Keratinocyte (primary cell): ENCODE results near the gene ZNF490. TPM values are rescaled to one million over a fixed set of nuclear protein-coding genes. Genes with fewer than 3 reads are reported as not detected.

Experiments used
- DNase-seq: peaks from one replicate; pipeline ENCODE4 v3.0.0-alpha.2; 2011; ENCODE audit warnings: low read depth, missing footprints, low spot score
- FAIRE-seq: peaks from 2 replicates; lab custom pipeline; 2011; peaks lifted over from hg19 to GRCh38; lab: Jason Lieb, UNC
- H2AFZ ChIP-seq: 2 replicates; pipeline ENCODE4 v1.6.0; 2012; ENCODE audit warnings: low read length, control low read depth, inconsistent platforms; ENCODE audit not compliant: control insufficient read depth
- H3K27ac ChIP-seq: 2 replicates; pipeline ENCODE4 v1.5.1; 2011; ENCODE audit warnings: low read length; ENCODE audit not compliant: control insufficient read depth, insufficient read depth
- H3K27me3 ChIP-seq: 3 replicates; pipeline ENCODE4 v1.6.0; 2011; ENCODE audit warnings: low read length; ENCODE audit not compliant: control insufficient read depth, insufficient read depth; ENCODE audit errors: extremely low read depth
- H3K36me3 ChIP-seq, 2 experiments: 2 replicates in 1 of 2; 3 replicates in 1 of 2; pipeline ENCODE4 v1.5.1; 2011; ENCODE audit warnings: low read length in 2 of 2, mild to moderate bottlenecking in 1 of 2; ENCODE audit not compliant: control insufficient read depth in 2 of 2, insufficient read depth in 2 of 2; ENCODE audit errors: extremely low read depth in 1 of 2
- H3K4me1 ChIP-seq: 3 replicates; pipeline ENCODE4 v1.5.1; 2011; ENCODE audit warnings: low read length; ENCODE audit not compliant: control insufficient read depth, insufficient read depth; ENCODE audit errors: extremely low read depth
- H3K4me2 ChIP-seq: 3 replicates; pipeline ENCODE4 v1.6.0; 2011; ENCODE audit warnings: low read depth, low read length; ENCODE audit not compliant: control insufficient read depth, insufficient read depth; ENCODE audit errors: extremely low read depth
- H3K4me3 ChIP-seq, 3 experiments: fragments of 200-600 bp in 1 of 3; sonication (generic) in 1 of 3; 2 replicates in 2 of 3; 3 replicates in 1 of 3; pipeline ENCODE4 v1.5.1; 2011 to 2016; ENCODE audit warnings: low read length in 3 of 3, mild to moderate bottlenecking in 3 of 3, control low read depth in 2 of 3, inconsistent platforms in 1 of 3, low read depth in 1 of 3, mixed read lengths in 1 of 3, mixed run types in 1 of 3, moderate library complexity in 1 of 3; ENCODE audit not compliant: control insufficient read depth in 2 of 3, insufficient read depth in 2 of 3; ENCODE audit errors: extremely low read depth in 1 of 3
- H3K79me2 ChIP-seq: 2 replicates; pipeline ENCODE4 v1.6.0; 2012; ENCODE audit warnings: low read length; ENCODE audit not compliant: control insufficient read depth, insufficient read depth
- H3K9ac ChIP-seq: 3 replicates; pipeline ENCODE4 v1.6.0; 2011; ENCODE audit warnings: low read length; ENCODE audit not compliant: control insufficient read depth, insufficient read depth; ENCODE audit errors: extremely low read depth
- H3K9me1 ChIP-seq: 3 replicates; pipeline ENCODE4 v1.6.0; 2011; ENCODE audit warnings: low read length; ENCODE audit not compliant: control insufficient read depth, insufficient read depth; ENCODE audit errors: extremely low read depth
- H3K9me3 ChIP-seq: 2 replicates; pipeline ENCODE4 v1.5.1; 2012; ENCODE audit warnings: low read depth, low read length; ENCODE audit not compliant: control insufficient read depth
- H4K20me1 ChIP-seq: 3 replicates; pipeline ENCODE4 v1.6.0; 2011; ENCODE audit warnings: low read length; ENCODE audit not compliant: control insufficient read depth, insufficient read depth; ENCODE audit errors: extremely low read depth
- EZH2 ChIP-seq: IDR thresholded peaks from one replicate; pipeline ENCODE4 v1.6.1; 2012; ENCODE audit warnings: inconsistent platforms, mild to moderate bottlenecking, low read length, moderate library complexity
- dilution Hi-C: fragments of 300-500 bp; cut with MboI; formaldehyde crosslinking; loops from one replicate; pipeline ENCODE4 v1.7.0; 2020; ENCODE audit warnings: low sequenced_read_pairs; ENCODE audit not compliant: extremely low pct_ligation_motif_present
- polyA plus RNA-seq, 5 experiments: library from polyadenylated mRNA; depleted of rRNA in 3 of 5; stranded (reverse) in 3 of 5; stranded (forward) in 1 of 5; unstranded in 1 of 5; fragments of >200 nt; gene quantifications; 1 replicate in 1 of 5; 2 replicates in 3 of 5; 3 replicates in 1 of 5; pipeline versions ENCODE4 v1.2.1 to v1.2.3, GENCODE V29; 2011 to 2012; ENCODE audit warnings: missing spikeins in 2 of 5, low read depth in 1 of 5, low replicate concordance in 1 of 5
- TF ChIP-seq, protein P1 (sequence below), 3 experiments: IDR thresholded peaks in 1 of 3; conservative IDR thresholded peaks in 1 of 3; optimal IDR thresholded peaks in 1 of 3; 2 replicates in 2 of 3; 3 replicates in 1 of 3; pipeline versions ENCODE3 to v1.5.1; 2011; ENCODE audit warnings: low read length in 3 of 3, mild to moderate bottlenecking in 3 of 3, moderate library complexity in 2 of 3, control low read depth in 1 of 3, inconsistent platforms in 1 of 3; ENCODE audit not compliant: insufficient read depth in 2 of 3; ENCODE audit errors: extremely low read depth in 1 of 3

The ZNF490 gene
- polyA plus RNA-seq, 1 donor (not counting 4 experiments of a cell fraction or from before 2014, with no cell fraction given) = 3.2 TPM

DNA sequence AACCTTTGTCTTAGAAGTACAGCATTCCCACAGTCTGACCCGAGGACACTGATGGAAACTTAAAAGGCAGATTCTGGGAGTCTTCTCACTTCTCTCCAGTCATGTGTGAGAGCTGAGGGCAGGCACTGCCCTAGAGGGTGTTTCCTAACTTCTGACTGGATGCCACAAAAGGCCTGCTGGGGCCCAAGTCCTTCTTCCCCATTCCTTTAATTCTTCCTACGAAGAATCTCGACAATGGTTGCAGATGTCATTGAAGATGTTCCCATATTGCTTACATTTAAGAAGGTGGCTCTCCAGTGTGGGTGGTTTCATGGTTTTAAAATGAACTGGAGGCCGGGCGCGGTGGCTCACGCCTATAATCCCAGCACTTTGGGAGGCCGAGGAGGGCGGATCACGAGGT lies 32.0 kb downstream of the ZNF490 start:
- H3K9me3 ChIP-seq = peaks cover 12% of the 10 kb centered on the region
- H3K27ac ChIP-seq = no peak overlapping the region
- H3K9ac ChIP-seq = no peak overlapping the region
- TF ChIP-seq, protein P1, sequence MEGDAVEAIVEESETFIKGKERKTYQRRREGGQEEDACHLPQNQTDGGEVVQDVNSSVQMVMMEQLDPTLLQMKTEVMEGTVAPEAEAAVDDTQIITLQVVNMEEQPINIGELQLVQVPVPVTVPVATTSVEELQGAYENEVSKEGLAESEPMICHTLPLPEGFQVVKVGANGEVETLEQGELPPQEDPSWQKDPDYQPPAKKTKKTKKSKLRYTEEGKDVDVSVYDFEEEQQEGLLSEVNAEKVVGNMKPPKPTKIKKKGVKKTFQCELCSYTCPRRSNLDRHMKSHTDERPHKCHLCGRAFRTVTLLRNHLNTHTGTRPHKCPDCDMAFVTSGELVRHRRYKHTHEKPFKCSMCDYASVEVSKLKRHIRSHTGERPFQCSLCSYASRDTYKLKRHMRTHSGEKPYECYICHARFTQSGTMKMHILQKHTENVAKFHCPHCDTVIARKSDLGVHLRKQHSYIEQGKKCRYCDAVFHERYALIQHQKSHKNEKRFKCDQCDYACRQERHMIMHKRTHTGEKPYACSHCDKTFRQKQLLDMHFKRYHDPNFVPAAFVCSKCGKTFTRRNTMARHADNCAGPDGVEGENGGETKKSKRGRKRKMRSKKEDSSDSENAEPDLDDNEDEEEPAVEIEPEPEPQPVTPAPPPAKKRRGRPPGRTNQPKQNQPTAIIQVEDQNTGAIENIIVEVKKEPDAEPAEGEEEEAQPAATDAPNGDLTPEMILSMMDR (optimal IDR thresholded peaks at IDR 0.05 in 1 of 3, IDR thresholded peaks at IDR 0.05 in 1 of 3, conservative IDR thresholded peaks at IDR 0.05 in 1 of 3; ENCODE audit: extremely low read depth in 1 of 3, insufficient read depth in 2 of 3, low read length in 3 of 3) = no peak
- no peak for TF ChIP-seq EZH2
- FAIRE-seq (no peak), DNase-seq (no peak)
- no peaks in the 10 kb centered on the region for H4K20me1 ChIP-seq
- no peak overlapping the region for H3K4me3 ChIP-seq
- H3K4me2 ChIP-seq = no peak overlapping the region
- dilution Hi-C loops = no loop called here
- H3K79me2 ChIP-seq = no peaks in the 10 kb centered on the region
- no peak overlapping the region for H2AFZ ChIP-seq
- H3K4me1 ChIP-seq = no peaks in the 10 kb centered on the region
- no peaks in the 10 kb centered on the region for H3K9me1 ChIP-seq
- H3K27me3 ChIP-seq = no peaks in the 10 kb centered on the region
- H3K36me3 ChIP-seq = peaks cover 3 to 13% of the 10 kb centered on the region in 2 experiments

DNA sequence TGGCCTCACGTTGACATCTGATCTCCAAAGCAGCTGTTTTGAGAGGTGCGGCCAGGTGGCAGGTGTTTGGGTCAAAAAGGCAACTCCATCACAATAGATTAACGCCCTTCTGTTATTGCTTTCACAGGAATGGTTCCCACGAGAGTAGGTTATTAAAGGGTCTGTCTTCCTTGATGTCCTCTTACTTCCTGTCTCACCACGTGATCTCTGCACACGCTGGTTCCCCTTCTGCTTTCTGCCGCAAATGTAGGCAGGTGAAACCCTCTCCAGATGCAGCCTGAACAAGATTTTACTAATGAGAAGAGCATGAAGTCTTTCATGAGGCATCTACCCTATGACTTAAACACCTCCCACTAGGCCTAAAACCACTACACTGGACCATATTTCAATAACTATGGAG lies 36.6 kb downstream of the ZNF490 start:
- no peaks in the 10 kb centered on the region for H4K20me1 ChIP-seq
- H2AFZ ChIP-seq = no peak overlapping the region
- no peaks in the 10 kb centered on the region for H3K27me3 ChIP-seq
- peaks cover 2% of the 10 kb centered on the region for H3K9me3 ChIP-seq
- no peaks in the 10 kb centered on the region for H3K79me2 ChIP-seq
- DNase-seq = no peak
- H3K4me2 ChIP-seq = no peak overlapping the region
- H3K27ac ChIP-seq = no peak overlapping the region
- no peak overlapping the region for H3K4me3 ChIP-seq
- no peaks in the 10 kb centered on the region for H3K36me3 ChIP-seq
- H3K9me1 ChIP-seq = no peaks in the 10 kb centered on the region
- FAIRE-seq = no peak
- TF ChIP-seq, protein P1 (optimal IDR thresholded peaks at IDR 0.05 in 1 of 3, IDR thresholded peaks at IDR 0.05 in 1 of 3, conservative IDR thresholded peaks at IDR 0.05 in 1 of 3; ENCODE audit: extremely low read depth in 1 of 3, insufficient read depth in 2 of 3, low read length in 3 of 3) = no peak
- TF ChIP-seq EZH2 = no peak
- no peaks in the 10 kb centered on the region for H3K4me1 ChIP-seq
- dilution Hi-C loops = no loop called here
- H3K9ac ChIP-seq = no peak overlapping the region
